Kasumi-1 (cell line): ENCODE data around the gene NNAT.

Experiments
- DNase-seq, 2 experiments: peaks; one replicate each; lab custom pipeline; 2025; lab: John Stamatoyannopoulos, UW

The NNAT gene

GRCh38 chr20:37502654-37503053, 18.4 kb upstream of the NNAT start:
- DNase-seq, result no peak

- no peak for DNase-seq
These were observed 17.7 kb upstream of the NNAT start for GRCh38 chr20:37503256-37503927.

GRCh38 chr20:37504404-37505096, 16.5 kb upstream of the NNAT start:
- no peak for DNase-seq

- no peak for DNase-seq
These were observed 15.5 kb upstream of the NNAT start for GRCh38 chr20:37505263-37506151.

- no peak for DNase-seq
These were observed 14.8 kb upstream of the NNAT start for GRCh38 chr20:37506152-37506725.

GRCh38 chr20:37510226-37510625, 10.8 kb upstream of the NNAT start:
- no peak for DNase-seq

- DNase-seq, result no peak
These were observed 9.3 kb upstream of the NNAT start for GRCh38 chr20:37511610-37512275.

- DNase-seq, result no peak
These were observed 7.2 kb upstream of the NNAT start for GRCh38 chr20:37513779-37514359.

GRCh38 chr20:37515876-37516275, 5.2 kb upstream of the NNAT start:
- no peak for DNase-seq

GRCh38 chr20:37516811-37517750, 4.0 kb upstream of the NNAT start:
- DNase-seq, result no peak

- DNase-seq, result no peak
These were observed 3.0 kb upstream of the NNAT start for GRCh38 chr20:37518059-37518458.

- DNase-seq, result no peak
These were observed 2.2 kb upstream of the NNAT start for GRCh38 chr20:37518606-37519507.

GRCh38 chr20:37519508-37520418, 1.3 kb upstream of the NNAT start:
- no peak for DNase-seq

- no peak for DNase-seq
These were observed 563 bp upstream of the NNAT start for GRCh38 chr20:37520419-37520955.

GRCh38 chr20:37522260-37523011, 1.4 kb downstream of the NNAT start:
- no peak for DNase-seq

- DNase-seq, result no peak
These were observed 2.0 kb downstream of the NNAT start for GRCh38 chr20:37523012-37523391.
